K562 (cell line): ENCODE data around the gene ETS1.

Experiments
- ATF6 ChIP-seq: sonication (generic); formaldehyde crosslinking; IDR thresholded peaks from 2 replicates; pipeline ENCODE4 v1.4.0; 2020; ENCODE audit warnings: mild to moderate bottlenecking, missing genetic modification reagents
- CTCF ChIP-seq, 3 experiments: IDR thresholded peaks in 2 of 3; conservative IDR thresholded peaks in 1 of 3; 2 replicates each; pipeline ENCODE4 v1.5.1; 2011 to 2012; ENCODE audit warnings: low read length in 3 of 3, mild to moderate bottlenecking in 3 of 3, control low read depth in 2 of 3, improper control_type of control experiment in 1 of 3, inconsistent platforms in 1 of 3, low read depth in 1 of 3, mixed read lengths in 1 of 3, moderate library complexity in 1 of 3; ENCODE audit not compliant: insufficient read depth in 2 of 3
- RCOR1 ChIP-seq, 2 experiments: IDR thresholded peaks; 2 replicates each; pipeline ENCODE4 v1.6.1; 2012; ENCODE audit warnings: low read depth in 2 of 2, low read length in 2 of 2, borderline replicate concordance in 1 of 2, improper control_type of control experiment in 1 of 2

- no peak for TF ChIP-seq RCOR1 (IDR thresholded peaks at IDR 0.05; ENCODE audit: borderline replicate concordance in 1 of 2, low read depth in 2 of 2, low read length in 2 of 2)
- TF ChIP-seq CTCF (IDR thresholded peaks at IDR 0.05 in 2 of 3, conservative IDR thresholded peaks at IDR 0.05 in 1 of 3; ENCODE audit: insufficient read depth in 2 of 3, low read depth in 1 of 3, low read length in 3 of 3) = no peak
- no peak for TF ChIP-seq ATF6 (CRISPR knock-in tag)
Observed at GRCh38 chr11:128559496-128560103, 27.8 kb downstream of the ETS1 start.
